Liver (tissue), 9 donors: Measurements from ENCODE around the gene PRELID1. TPM values are rescaled to one million over a fixed set of nuclear protein-coding genes. Genes with fewer than 3 reads are reported as not detected.

ENCODE experiments used
- DNase-seq: peaks from one replicate; pipeline ENCODE4 v3.0.0-alpha.2; 2017; ENCODE audit warnings: low spot score
- H3K27ac ChIP-seq, 2 donors: one replicate each; pipeline ENCODE4 v1.7.0; 2013; ENCODE audit warnings: inconsistent platforms in 2 of 2, low read length in 2 of 2, control low read depth in 1 of 2, low read depth in 1 of 2, mild to moderate bottlenecking in 1 of 2
- H3K27me3 ChIP-seq, 4 donors: one replicate each; pipeline versions ENCODE4 v1.6.1 to v1.7.0; 2013; ENCODE audit warnings: low read length in 3 of 4, inconsistent platforms in 1 of 4, mild to moderate bottlenecking in 1 of 4, moderate library complexity in 1 of 4; ENCODE audit not compliant: control insufficient read depth in 4 of 4, insufficient read depth in 4 of 4
- H3K36me3 ChIP-seq, 4 donors: one replicate each; pipeline versions ENCODE4 v1.6.1 to v1.7.0; 2013; ENCODE audit warnings: low read length in 3 of 4, mild to moderate bottlenecking in 3 of 4, low read depth in 1 of 4, moderate library complexity in 1 of 4; ENCODE audit not compliant: control insufficient read depth in 4 of 4, insufficient read depth in 3 of 4
- H3K4me1 ChIP-seq, 4 donors: one replicate each; pipeline versions ENCODE4 v1.6.1 to v1.7.0; 2013; ENCODE audit warnings: low read length in 3 of 4, mild to moderate bottlenecking in 3 of 4, moderate library complexity in 1 of 4; ENCODE audit not compliant: control insufficient read depth in 4 of 4, insufficient read depth in 4 of 4
- H3K4me3 ChIP-seq, 3 donors: one replicate each; pipeline versions ENCODE4 v1.6.1 to v1.7.0; 2013; ENCODE audit warnings: low read length in 3 of 3, control low read depth in 1 of 3, low read depth in 1 of 3, mild to moderate bottlenecking in 1 of 3
- H3K9ac ChIP-seq, 2 donors: one replicate each; pipeline ENCODE4 v1.7.0; 2013; ENCODE audit warnings: low read length in 2 of 2, mild to moderate bottlenecking in 2 of 2, moderate library complexity in 2 of 2, control low read depth in 1 of 2, low read depth in 1 of 2
- H3K9me3 ChIP-seq, 4 donors: one replicate each; pipeline versions ENCODE4 v1.6.1 to v1.7.0; 2013; ENCODE audit warnings: low read length in 3 of 4; ENCODE audit not compliant: control insufficient read depth in 4 of 4
- EGR1 ChIP-seq, 2 donors: IDR thresholded peaks; 2 replicates each; pipeline ENCODE4 v1.6.1; 2016 to 2018; ENCODE audit warnings: antibody characterized with exemption in 2 of 2, low read depth in 2 of 2
- FOXA1 ChIP-seq: IDR thresholded peaks from 2 replicates; pipeline ENCODE4 v1.6.1; 2016; ENCODE audit warnings: antibody characterized with exemption
- GABPA ChIP-seq, 2 donors: IDR thresholded peaks in 1 of 2; conservative IDR thresholded peaks in 1 of 2; 2 replicates each; pipeline ENCODE4 v1.6.1; 2016; ENCODE audit warnings: antibody characterized with exemption in 2 of 2, mild to moderate bottlenecking in 1 of 2, moderate library complexity in 1 of 2
- HNF4A ChIP-seq, 2 donors: conservative IDR thresholded peaks; 2 replicates each; pipeline ENCODE4 v1.6.1; 2016; ENCODE audit warnings: antibody characterized with exemption in 2 of 2, mild to moderate bottlenecking in 2 of 2
- HNF4G ChIP-seq: IDR thresholded peaks from 2 replicates; pipeline ENCODE4 v1.6.1; 2016; ENCODE audit warnings: antibody characterized with exemption
- NR2F2 ChIP-seq: IDR thresholded peaks from 2 replicates; pipeline ENCODE4 v1.6.1; 2016; ENCODE audit warnings: antibody characterized with exemption
- RAD21 ChIP-seq, 2 donors: IDR thresholded peaks; 2 replicates each; pipeline ENCODE4 v1.6.1; 2016; ENCODE audit warnings: antibody characterized with exemption in 2 of 2, mild to moderate bottlenecking in 2 of 2
- REST ChIP-seq: IDR thresholded peaks from 2 replicates; pipeline ENCODE4 v1.6.1; 2016; ENCODE audit warnings: antibody characterized with exemption, mild to moderate bottlenecking
- RXRA ChIP-seq, 2 donors: IDR thresholded peaks; 2 replicates each; pipeline ENCODE4 v1.6.1; 2017 to 2018; ENCODE audit warnings: antibody characterized with exemption in 2 of 2, mild to moderate bottlenecking in 1 of 2
- SP1 ChIP-seq: IDR thresholded peaks from 2 replicates; pipeline ENCODE4 v1.6.1; 2018; ENCODE audit warnings: antibody characterized with exemption, mild to moderate bottlenecking
- TAF1 ChIP-seq: conservative IDR thresholded peaks from 2 replicates; pipeline ENCODE4 v1.6.1; 2016; ENCODE audit warnings: antibody characterized with exemption, mild to moderate bottlenecking
- YY1 ChIP-seq: IDR thresholded peaks from 2 replicates; pipeline ENCODE4 v1.6.1; 2016; ENCODE audit warnings: antibody characterized with exemption, mild to moderate bottlenecking
- ZBTB33 ChIP-seq: IDR thresholded peaks from 2 replicates; pipeline ENCODE4 v1.6.1; 2016; ENCODE audit warnings: antibody characterized with exemption
- WGBS: extraction: QIAGEN DNeasy Blood & Tissue Kit; methylation state at CpG from one replicate; pipeline ENCODE4 v1.1.7; 2013; 5-methylcytosine and 5-hydroxymethylcytosine counted together
- polyA plus RNA-seq, 2 donors: library from polyadenylated mRNA; stranded (reverse) in 1 of 2; unstranded in 1 of 2; fragments of 200-250 nt in 1 of 2; fragments of >200 nt in 1 of 2; fragmentation: Nextera tagmentation in 1 of 2; extraction: Ambion mirVana in 1 of 2; gene quantifications; one replicate each; pipeline versions ENCODE4 v1.2.1 to v1.2.3, GENCODE V29; 2013 to 2015
- total RNA-seq, 2 donors: library from RNA; depleted of rRNA; stranded (reverse); fragments of >200 nt; gene quantifications; one replicate each; pipeline ENCODE4 v1.2.3, GENCODE V29; 2014
- TF ChIP-seq, protein P1 (sequence below): fragments of 150-350 bp; IDR thresholded peaks from 2 replicates; pipeline ENCODE4 v1.5.1; 2017; ENCODE audit warnings: improper control_type of control experiment, low read depth, low read length; ENCODE audit not compliant: missing input control
- donor health status: healthy.
- donor health status: healthy.
- donor health status: healthy.
- donor health status: healthy.
- donor health status: healthy.

PRELID1 gene
- total and polyA plus RNA-seq, 4 donors: 47.9 to 200 (median 85.3) TPM

GRCh38 chr5:177312649-177313181 is 9.1 kb downstream of the PRELID1 start:
- no peaks in the 10 kb centered on the region for H3K36me3 ChIP-seq
- no peak overlapping the region for H3K27ac ChIP-seq
- H3K4me1 ChIP-seq: peaks cover 6 to 19% (median 13%) of the 10 kb centered on the region in 4 donors
- TF ChIP-seq FOXA1 (peak; percentile 18), RXRA (IDR thresholded peaks at IDR 0.05) (no peak), RAD21 (IDR thresholded peaks at IDR 0.05) (no peak), GABPA (IDR thresholded peaks at IDR 0.05 in 1 of 2, conservative IDR thresholded peaks at IDR 0.05 in 1 of 2) (no peak)
- no peaks in the 10 kb centered on the region for H3K27me3 ChIP-seq
- DNase-seq: peak; percentile 70
- no peaks in the 10 kb centered on the region for H3K9me3 ChIP-seq
- no peak overlapping the region for H3K9ac ChIP-seq
- H3K4me3 ChIP-seq: no peak overlapping the region
- 34% methylated on average over 19 of the region's 19 CpGs for WGBS

DNA sequence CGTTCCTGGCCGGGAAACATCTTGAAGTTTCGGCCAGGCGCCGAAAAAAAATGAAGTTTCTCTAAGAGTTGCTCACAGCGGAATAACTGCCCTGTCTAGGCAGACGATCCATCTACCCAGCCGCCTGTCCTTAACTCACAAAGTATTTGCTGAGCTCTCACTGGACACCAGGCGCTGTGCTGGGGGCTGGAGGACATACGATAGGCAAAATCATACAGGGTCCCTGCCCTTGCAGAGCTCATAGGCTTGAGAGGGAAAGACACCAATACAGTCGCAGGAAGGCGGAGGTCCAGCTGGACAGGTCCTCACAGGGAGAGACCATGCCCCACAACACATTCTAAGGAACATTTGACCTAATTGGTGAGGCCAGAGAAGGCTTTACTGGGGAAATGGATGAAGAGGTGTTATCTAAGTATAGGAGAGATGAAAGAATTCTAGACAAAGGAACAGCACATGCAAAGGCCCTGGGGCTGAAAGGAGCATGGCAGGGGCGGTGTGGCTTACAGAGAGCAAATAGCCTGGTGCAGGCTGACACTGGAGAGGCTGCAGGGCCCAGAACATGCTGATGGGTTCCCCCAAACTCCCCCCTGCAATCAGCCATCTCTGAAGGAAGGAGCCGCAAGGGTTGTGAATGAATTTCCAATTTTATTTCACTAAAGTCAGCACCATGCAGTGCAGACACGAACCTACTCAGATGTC is 10.1 kb downstream of the PRELID1 start:
- Histone ChIP-seq H3K27ac (no peak overlapping the region), H3K4me3 (no peak overlapping the region), H3K27me3 (no peaks in the 10 kb centered on the region), H3K36me3 (no peaks in the 10 kb centered on the region), H3K9me3 (no peaks in the 10 kb centered on the region), H3K4me1 (peaks cover 7 to 24% (median 17%) of the 10 kb centered on the region in 4 donors), H3K9ac (no peak overlapping the region)
- no peak for DNase-seq
- 96% methylated on average over 15 of the region's 15 CpGs for WGBS
- TF ChIP-seq, protein P1, sequence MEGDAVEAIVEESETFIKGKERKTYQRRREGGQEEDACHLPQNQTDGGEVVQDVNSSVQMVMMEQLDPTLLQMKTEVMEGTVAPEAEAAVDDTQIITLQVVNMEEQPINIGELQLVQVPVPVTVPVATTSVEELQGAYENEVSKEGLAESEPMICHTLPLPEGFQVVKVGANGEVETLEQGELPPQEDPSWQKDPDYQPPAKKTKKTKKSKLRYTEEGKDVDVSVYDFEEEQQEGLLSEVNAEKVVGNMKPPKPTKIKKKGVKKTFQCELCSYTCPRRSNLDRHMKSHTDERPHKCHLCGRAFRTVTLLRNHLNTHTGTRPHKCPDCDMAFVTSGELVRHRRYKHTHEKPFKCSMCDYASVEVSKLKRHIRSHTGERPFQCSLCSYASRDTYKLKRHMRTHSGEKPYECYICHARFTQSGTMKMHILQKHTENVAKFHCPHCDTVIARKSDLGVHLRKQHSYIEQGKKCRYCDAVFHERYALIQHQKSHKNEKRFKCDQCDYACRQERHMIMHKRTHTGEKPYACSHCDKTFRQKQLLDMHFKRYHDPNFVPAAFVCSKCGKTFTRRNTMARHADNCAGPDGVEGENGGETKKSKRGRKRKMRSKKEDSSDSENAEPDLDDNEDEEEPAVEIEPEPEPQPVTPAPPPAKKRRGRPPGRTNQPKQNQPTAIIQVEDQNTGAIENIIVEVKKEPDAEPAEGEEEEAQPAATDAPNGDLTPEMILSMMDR: no peak
- TF ChIP-seq HNF4G (no peak), RAD21 (IDR thresholded peaks at IDR 0.05) (no peak), SP1 (no peak), RXRA (IDR thresholded peaks at IDR 0.05) (no peak), HNF4A (conservative IDR thresholded peaks at IDR 0.05) (no peak), FOXA1 (no peak), YY1 (no peak), ZBTB33 (no peak)

DNA sequence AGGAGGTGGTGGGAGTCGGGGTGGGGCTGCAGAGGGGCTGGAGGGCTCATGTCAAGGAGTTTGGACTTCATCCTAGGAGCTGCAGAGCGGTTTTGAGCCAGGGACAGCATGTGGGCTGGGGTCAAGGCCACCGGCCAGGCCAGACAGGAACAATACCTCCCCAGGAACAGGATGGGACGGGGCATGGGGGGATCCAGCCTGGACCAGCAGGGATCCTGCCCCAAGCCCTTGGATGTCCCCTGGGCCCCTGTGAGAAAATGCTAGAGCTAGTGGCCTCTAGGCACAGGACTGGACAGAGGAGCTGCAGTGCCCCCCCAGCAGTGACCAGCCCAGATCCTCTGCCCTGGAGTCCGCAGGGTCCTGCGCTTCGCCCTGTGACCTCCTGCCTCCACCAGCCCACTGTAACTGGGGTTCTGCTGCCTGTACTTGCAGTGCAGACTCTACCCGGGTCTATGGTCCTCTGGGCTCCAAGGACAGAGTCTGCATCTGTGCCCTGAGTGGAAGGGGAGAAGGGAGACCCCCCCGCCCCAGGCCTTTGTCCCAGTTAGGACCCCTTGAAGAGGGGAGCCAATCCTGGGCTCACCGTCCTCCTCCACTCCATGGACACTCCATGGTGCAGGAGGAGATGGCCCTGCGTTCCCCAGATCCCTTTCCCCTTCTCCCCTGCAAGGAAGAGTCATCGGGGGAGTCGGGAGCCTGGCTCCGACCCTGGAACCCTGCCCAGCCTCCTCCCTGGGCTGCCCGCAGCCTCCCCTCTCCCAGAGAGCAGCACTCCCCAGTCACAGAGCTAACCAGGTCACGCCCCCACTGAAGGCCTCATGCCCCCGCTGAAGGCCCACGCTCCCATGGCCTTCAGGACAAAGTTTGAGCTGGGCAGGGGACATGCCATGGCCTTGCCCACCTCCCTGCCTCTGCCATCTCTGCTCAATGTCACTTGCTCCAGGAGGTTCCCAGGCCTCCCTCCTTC is 11.1 kb downstream of the PRELID1 start:
- WGBS: 89% methylated on average over 18 of the region's 18 CpGs
- H3K27ac ChIP-seq: no peak overlapping the region
- H3K4me1 ChIP-seq: peaks cover 7 to 24% (median 17%) of the 10 kb centered on the region in 4 donors
- no peak overlapping the region for H3K4me3 ChIP-seq
- H3K36me3 ChIP-seq: no peaks in the 10 kb centered on the region
- no peaks in the 10 kb centered on the region for H3K9me3 ChIP-seq
- H3K27me3 ChIP-seq: no peaks in the 10 kb centered on the region
- no peak overlapping the region for H3K9ac ChIP-seq
- TF ChIP-seq FOXA1 (no peak), RXRA (IDR thresholded peaks at IDR 0.05) (no peak), EGR1 (IDR thresholded peaks at IDR 0.05; ENCODE audit: low read depth in 2 of 2) (no peak), SP1 (no peak), TAF1 (no peak), REST (no peak), NR2F2 (no peak), ZBTB33 (no peak)
- DNase-seq: no peak
